Subcutaneous adipose tissue (tissue), 4 donors: ENCODE results near the gene SLCO1B3. TPM values are rescaled to one million over a fixed set of nuclear protein-coding genes. Genes with fewer than 3 reads are reported as not detected.

Experiments used
- CTCF ChIP-seq: fragments of 450-650 bp; IDR thresholded peaks from one replicate; pipeline ENCODE4 v1.5.1; 2016; ENCODE audit warnings: low read depth, mild to moderate bottlenecking, control low read depth, antibody characterized with exemption, moderate library complexity
- small RNA-seq: library from RNA; depleted of rRNA; stranded (forward); fragments of <200 nt; gene quantifications from one replicate; pipeline ENCODE3, GENCODE V24; 2016
- total RNA-seq, 4 donors: library from RNA; depleted of rRNA; stranded (reverse); fragments of >200 nt; gene quantifications; one replicate each; pipeline ENCODE4 v1.1.0, GENCODE V29; 2016

SLCO1B3 gene
- total RNA-seq, 4 donors from 2014 or later: not detected

DNA sequence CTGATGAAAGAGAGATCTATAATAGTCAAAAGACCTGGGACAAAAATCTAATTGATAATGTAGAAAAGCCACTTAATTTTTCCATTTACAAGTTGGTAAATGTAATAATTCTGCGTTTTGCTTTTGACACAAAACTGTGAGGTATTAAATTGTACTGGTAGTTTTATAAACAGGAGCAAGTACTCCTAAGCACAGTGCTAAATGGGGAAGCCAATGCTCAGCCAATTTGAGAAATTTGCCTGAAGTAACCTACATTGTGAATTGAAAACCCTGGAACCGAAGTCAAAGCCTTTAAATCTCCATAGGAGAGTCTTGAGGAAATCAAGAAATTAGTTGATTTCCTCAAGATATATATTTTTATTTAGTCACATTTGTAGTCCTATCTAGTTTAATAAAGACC lies 152.8 kb downstream of the SLCO1B3 start:
- no peak for TF ChIP-seq CTCF

DNA sequence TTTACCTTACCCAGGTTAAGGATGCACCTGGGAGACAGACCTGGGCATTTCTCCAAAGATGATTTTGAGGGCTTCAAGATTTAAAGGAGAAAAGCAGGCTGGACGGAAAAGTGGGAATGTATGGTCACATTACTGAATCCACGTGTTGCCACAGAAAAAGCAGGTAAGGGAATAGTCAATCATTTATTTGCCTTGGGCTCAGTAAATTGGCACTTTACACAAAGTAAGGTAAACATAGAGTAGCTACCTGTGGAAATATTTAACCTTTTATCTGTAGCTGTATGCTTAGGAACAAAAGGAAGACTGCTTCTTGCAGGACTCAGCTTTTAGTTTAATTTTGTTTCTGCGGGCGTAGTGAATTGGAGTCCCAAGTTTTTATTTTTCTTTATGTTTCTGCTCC lies 153.3 kb downstream of the SLCO1B3 start:
- no peak for TF ChIP-seq CTCF

Small RNA genes within 50 kb of the gene (small RNA-seq; reads per million reads assigned to genes)
- not detected for gene AC011604.1

Other genes with a start within 250 kb of the SLCO1B3 start
- gene SLCO1C1, start 115.4 kb upstream of the SLCO1B3 start, total RNA-seq: 1 to 10 TPM in 2 of 4 donors, under 1 TPM in 1, not detected in 1; 0.22 to 2.1 (median 1.8) TPM